PC-9 (cell line): ENCODE data around the gene C9orf43. TPM values are rescaled to one million over a fixed set of nuclear protein-coding genes. Genes with fewer than 3 reads are reported as not detected.

Source experiments
- BruUV-seq: library from RNA; stranded (reverse); fragments of 400-500 nt; replicated peaks from 2 replicates; lab custom pipeline; 2021; lab: Mats Ljungman, UMichigan
- CTCF ChIA-PET: fragments of 300-600 bp; sonication (Branson Sonifier 250); formaldehyde crosslinking; loops from one replicate; lab custom pipeline; 2022; ENCODE audit warnings: antibody characterized with exemption; lab: Charles Lee
- POLR2A ChIA-PET: fragments of 300-600 bp; sonication (Branson Sonifier 250); formaldehyde crosslinking; loops from one replicate; lab custom pipeline; 2022; ENCODE audit warnings: antibody characterized with exemption; ENCODE audit not compliant: unreplicated experiment; lab: Charles Lee
- DNase-seq, 2 experiments: peaks; one replicate each; pipeline versions ENCODE4 v3.0.0 to v3.0.0-alpha.2; 2015 to 2022; ENCODE audit warnings: mixed read lengths in 1 of 2
- H2AFZ ChIP-seq: fragments of 200-600 bp; sonication (generic); 2 replicates; pipeline ENCODE4 v1.8.1; 2017; ENCODE audit warnings: antibody characterized with exemption
- H3F3A ChIP-seq: fragments of 200-600 bp; sonication (generic); 2 replicates; pipeline ENCODE4 v1.8.1; 2017; ENCODE audit warnings: antibody characterized with exemption, mild to moderate bottlenecking, low read depth; ENCODE audit not compliant: insufficient read depth
- H3K27ac ChIP-seq: fragments of 200-600 bp; sonication (generic); 2 replicates; pipeline ENCODE4 v1.6.1; 2016; ENCODE audit warnings: mixed run types
- H3K27me3 ChIP-seq: fragments of 200-600 bp; sonication (generic); 2 replicates; pipeline ENCODE4 v1.6.1; 2016; ENCODE audit warnings: low read depth, mixed run types; ENCODE audit not compliant: insufficient read depth
- H3K36me3 ChIP-seq: fragments of 200-600 bp; sonication (generic); 2 replicates; pipeline ENCODE4 v1.6.1; 2016; ENCODE audit warnings: low read depth, mixed run types
- H3K4me1 ChIP-seq: fragments of 200-600 bp; sonication (generic); replicated peaks from 2 replicates; pipeline ENCODE4 v1.6.1; 2016; ENCODE audit warnings: mixed run types; ENCODE audit not compliant: insufficient read depth
- H3K4me2 ChIP-seq: fragments of 200-600 bp; sonication (generic); 2 replicates; pipeline ENCODE4 v1.6.1; 2017; ENCODE audit warnings: mixed run types
- H3K4me3 ChIP-seq: fragments of 200-600 bp; sonication (generic); 2 replicates; pipeline ENCODE4 v1.6.1; 2016; ENCODE audit warnings: mixed run types
- H3K79me2 ChIP-seq: fragments of 200-600 bp; sonication (generic); 2 replicates; pipeline ENCODE4 v1.6.1; 2017; ENCODE audit warnings: low read depth, mixed run types
- H3K9me2 ChIP-seq: fragments of 200-600 bp; sonication (generic); 2 replicates; pipeline ENCODE4 v1.8.1; 2017; ENCODE audit warnings: mild to moderate bottlenecking; ENCODE audit not compliant: insufficient read depth
- H3K9me3 ChIP-seq: fragments of 200-600 bp; sonication (generic); 2 replicates; pipeline ENCODE4 v1.8.1; 2016; ENCODE audit warnings: low read depth; ENCODE audit not compliant: insufficient read depth
- H4K20me1 ChIP-seq: fragments of 200-600 bp; sonication (generic); 2 replicates; pipeline ENCODE4 v1.8.1; 2017; ENCODE audit not compliant: insufficient read depth
- CTCF ChIP-seq: fragments of 200-600 bp; sonication (generic); conservative IDR thresholded peaks from 2 replicates; pipeline ENCODE4 v1.6.1; 2017; ENCODE audit warnings: mixed run types, antibody characterized with exemption, mild to moderate bottlenecking, moderate library complexity
- EZH2 ChIP-seq: fragments of 200-600 bp; sonication (generic); IDR thresholded peaks from 2 replicates; pipeline ENCODE4 v1.8.0; 2017; ENCODE audit warnings: antibody characterized with exemption, low read depth
- intact Hi-C: fragments of 100-400 bp; cut with micrococcal nuclease; formaldehyde crosslinking; loops from one replicate; pipeline ENCODE4 v1.10.0; 2022; ENCODE audit not compliant: unreplicated experiment
- total RNA-seq: library from RNA; stranded (reverse); gene quantifications from 2 replicates; pipeline ENCODE4 v1.2.3, GENCODE V29; 2021

Gene C9orf43
- total RNA-seq, 1 experiment from 2014 or later: 2.5 TPM

- H3K4me3 ChIP-seq: no peak overlapping the region
- H2AFZ ChIP-seq: no peak overlapping the region
- intact Hi-C loops: no loop called here
- peaks cover 6% of the 10 kb centered on the region; the same call in 1 of the 2 replicates for H3F3A ChIP-seq
- H3K9me3 ChIP-seq: no peaks in the 10 kb centered on the region
- peaks cover 6% of the 10 kb centered on the region; the same call in 1 of the 2 replicates for H3K4me1 ChIP-seq
- ChIA-PET POLR2A (no interaction called here), CTCF (no interaction called here)
- no peak for DNase-seq
- H3K9me2 ChIP-seq: no peaks in the 10 kb centered on the region
- H4K20me1 ChIP-seq: no peaks in the 10 kb centered on the region
- H3K27ac ChIP-seq: no peak overlapping the region
- H3K4me2 ChIP-seq: no peak overlapping the region
- H3K36me3 ChIP-seq: no peaks in the 10 kb centered on the region
- no peaks in the 10 kb centered on the region for H3K27me3 ChIP-seq
- no TSS peak for BruUV-seq
- H3K79me2 ChIP-seq: no peaks in the 10 kb centered on the region
- TF ChIP-seq EZH2 (no peak), CTCF (no peak)
Observed at GRCh38 chr9:113416149-113416721, 5.7 kb downstream of the C9orf43 start.

GRCh38 chr9:113417370-113417769 lies 6.8 kb downstream of the C9orf43 start:
- Histone ChIP-seq H2AFZ (no peak overlapping the region), H3K79me2 (no peaks in the 10 kb centered on the region), H3K4me2 (no peak overlapping the region), H3K9me2 (no peaks in the 10 kb centered on the region), H3F3A (no peaks in the 10 kb centered on the region; the same call in 1 of the 2 replicates), H3K9me3 (no peaks in the 10 kb centered on the region), H3K27me3 (no peaks in the 10 kb centered on the region), H3K36me3 (no peaks in the 10 kb centered on the region), H3K4me3 (no peak overlapping the region), H3K27ac (no peak overlapping the region), H3K4me1 (no peaks in the 10 kb centered on the region), H4K20me1 (no peaks in the 10 kb centered on the region)
- BruUV-seq: no TSS peak
- intact Hi-C loops: no loop called here
- TF ChIP-seq EZH2 (no peak), CTCF (no peak)
- DNase-seq: no peak
- CTCF ChIA-PET: interaction anchor here (0.6 kb wide), 1 partner anchor 218 kb away, joined by 3 read pairs; no protein-coding TSS in a partner anchor
- POLR2A ChIA-PET: no interaction called here

GRCh38 chr9:113421726-113422125 lies 11.2 kb downstream of the C9orf43 start:
- no peak for DNase-seq
- ChIA-PET CTCF (no interaction called here), POLR2A (no interaction called here)
- H3K4me2 ChIP-seq: no peak overlapping the region
- H2AFZ ChIP-seq: no peak overlapping the region
- no TSS peak for BruUV-seq
- no peak overlapping the region for H3K27ac ChIP-seq
- no peaks in the 10 kb centered on the region for H3K9me3 ChIP-seq
- no peak for TF ChIP-seq CTCF
- no peak for TF ChIP-seq EZH2
- no peaks in the 10 kb centered on the region for H3K4me1 ChIP-seq
- H3K36me3 ChIP-seq: no peaks in the 10 kb centered on the region
- H4K20me1 ChIP-seq: no peaks in the 10 kb centered on the region
- H3K79me2 ChIP-seq: no peaks in the 10 kb centered on the region
- H3K27me3 ChIP-seq: no peaks in the 10 kb centered on the region
- H3F3A ChIP-seq: no peaks in the 10 kb centered on the region
- H3K4me3 ChIP-seq: no peak overlapping the region
- no peaks in the 10 kb centered on the region for H3K9me2 ChIP-seq
- intact Hi-C loops: no loop called here
